SK-N-MC (cell line): Measurements from ENCODE around the gene TBC1D22A.

ENCODE experiments used
- DNase-seq: peaks from one replicate; pipeline ENCODE4 v3.0.0-alpha.2; 2011; ENCODE audit warnings: low read depth, low spot score
- H3K27ac ChIP-seq: fragments of 200-600 bp; sonication (generic); 2 replicates; pipeline ENCODE4 v1.5.1; 2016; ENCODE audit warnings: mixed run types
- H3K36me3 ChIP-seq: fragments of 200-600 bp; sonication (generic); 2 replicates; pipeline ENCODE4 v1.6.1; 2017; ENCODE audit warnings: antibody characterized with exemption, low read length, mixed read lengths; ENCODE audit not compliant: insufficient read depth
- H3K4me3 ChIP-seq: fragments of 200-600 bp; sonication (generic); 2 replicates; pipeline ENCODE4 v1.5.1; 2016
- H3K9ac ChIP-seq: fragments of 200-600 bp; sonication (generic); 2 replicates; pipeline ENCODE4 v1.8.0; 2017; ENCODE audit warnings: mixed run types, mixed read lengths; ENCODE audit not compliant: insufficient read length
- H3K9me3 ChIP-seq: fragments of 200-600 bp; sonication (generic); 2 replicates; pipeline ENCODE4 v1.6.1; 2017; ENCODE audit warnings: low read depth, mild to moderate bottlenecking, antibody characterized with exemption, low read length, moderate library complexity, mixed read lengths
- EZH2 ChIP-seq: fragments of 200-600 bp; sonication (generic); IDR thresholded peaks from one replicate; pipeline ENCODE4 v1.6.1; 2017; ENCODE audit warnings: antibody characterized with exemption
- FOXP2 ChIP-seq: optimal IDR thresholded peaks from 2 replicates; pipeline ENCODE3; 2011; ENCODE audit warnings: mild to moderate bottlenecking, moderate library complexity; ENCODE audit not compliant: insufficient read depth; ENCODE audit errors: extremely low read length, control extremely low read depth
- POLR2AphosphoS5 ChIP-seq: IDR thresholded peaks from 2 replicates; pipeline ENCODE4 v1.6.1; 2012; ENCODE audit warnings: mild to moderate bottlenecking, low read depth, low read length, borderline replicate concordance

Gene TBC1D22A

DNA sequence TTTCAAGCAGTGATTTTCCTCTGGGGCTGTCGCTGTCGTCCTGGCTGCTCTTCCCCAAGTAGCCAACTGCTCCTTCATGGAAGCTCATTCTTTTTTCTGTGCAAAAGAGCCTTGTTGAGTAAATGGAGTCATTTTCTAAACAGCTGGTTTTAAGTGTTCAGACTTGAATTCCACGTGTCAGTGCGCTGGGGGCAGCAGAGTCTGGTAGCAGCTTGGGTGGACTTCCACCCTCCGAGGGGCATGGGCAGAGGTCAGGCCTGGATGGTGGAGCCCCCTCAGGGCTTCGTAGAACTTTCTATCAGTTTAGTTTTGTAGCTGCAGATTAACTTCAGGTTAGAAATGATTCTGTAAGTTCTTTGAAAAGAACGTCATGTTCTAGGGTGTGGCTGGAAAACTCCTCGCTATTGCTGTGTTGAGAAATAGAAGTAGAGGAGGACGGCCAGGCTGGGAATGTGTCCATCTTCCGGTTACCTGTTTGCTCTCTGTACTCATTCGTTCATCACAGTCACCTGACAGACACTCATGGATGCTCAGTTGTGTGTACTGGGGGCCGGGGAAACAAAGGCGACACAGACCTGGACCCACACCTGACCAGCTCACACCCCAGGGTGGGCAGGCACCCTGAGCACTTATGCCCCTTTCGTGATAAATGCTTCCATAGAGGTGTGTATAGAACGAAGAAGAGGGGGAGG lies 270.7 kb downstream of the TBC1D22A start:
- H3K9ac ChIP-seq = no peak overlapping the region
- H3K4me3 ChIP-seq = no peak overlapping the region
- H3K27ac ChIP-seq = no peak overlapping the region
- TF ChIP-seq EZH2 = no peak
- no peak for TF ChIP-seq FOXP2
- TF ChIP-seq POLR2AphosphoS5 = no peak
- H3K9me3 ChIP-seq = no peaks in the 10 kb centered on the region
- no peaks in the 10 kb centered on the region for H3K36me3 ChIP-seq
- DNase-seq = no peak

DNA sequence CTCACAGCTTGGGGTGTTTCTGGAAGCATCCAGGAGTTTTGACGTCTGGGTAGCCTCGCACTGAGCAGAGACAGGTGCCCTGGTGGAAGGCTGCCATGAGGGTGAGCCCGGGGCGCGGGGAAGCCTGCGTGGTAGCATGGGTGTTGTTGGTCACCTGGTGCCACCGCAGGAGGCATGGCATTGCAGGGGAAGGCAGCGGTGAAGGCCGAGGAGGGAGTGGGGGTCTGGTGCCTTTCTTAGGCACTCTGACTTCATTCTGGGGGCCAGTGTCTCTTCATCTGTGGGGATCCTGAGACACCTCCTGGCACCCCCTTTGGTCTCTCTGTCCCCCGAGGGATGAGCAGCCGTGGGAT lies 271.2 kb downstream of the TBC1D22A start:
- TF ChIP-seq FOXP2 (no peak), EZH2 (no peak), POLR2AphosphoS5 (no peak)
- Histone ChIP-seq H3K9ac (no peak overlapping the region), H3K4me3 (no peak overlapping the region), H3K27ac (no peak overlapping the region), H3K36me3 (no peaks in the 10 kb centered on the region), H3K9me3 (no peaks in the 10 kb centered on the region)
- no peak for DNase-seq

DNA sequence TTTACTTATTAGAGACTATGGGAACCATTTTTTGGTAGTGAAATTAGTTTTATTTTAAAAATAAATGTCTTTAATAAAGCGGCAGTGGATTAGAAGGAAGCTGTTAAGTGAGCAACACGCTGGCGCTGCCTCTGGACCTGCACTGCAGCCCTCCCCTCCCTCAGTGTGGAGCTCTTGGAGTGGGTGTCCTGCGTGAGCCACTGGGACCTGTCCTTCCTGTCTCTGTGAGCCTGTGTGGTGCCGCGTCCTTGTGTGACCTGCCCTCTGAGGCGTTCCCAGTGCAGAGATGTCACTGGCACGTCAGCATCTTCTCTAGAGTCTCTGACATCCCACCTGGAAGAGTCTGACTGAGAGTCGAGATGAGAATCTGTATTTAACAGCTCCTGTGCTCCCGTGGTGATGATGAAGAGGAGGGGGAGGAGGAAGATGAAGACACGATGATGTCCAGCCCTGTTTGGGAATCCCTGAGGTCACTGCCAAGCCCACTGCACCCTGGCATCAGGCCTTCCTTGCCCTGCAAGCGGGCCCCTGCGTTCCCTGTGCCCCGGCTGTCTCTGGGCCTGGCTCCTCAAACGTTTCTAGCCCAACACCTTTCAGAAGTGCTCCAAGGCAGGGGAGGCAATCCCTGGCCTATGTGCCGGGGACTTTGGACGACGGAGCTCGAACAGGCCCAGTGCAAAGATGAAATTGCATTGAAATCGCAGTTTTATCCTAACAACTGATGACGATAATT lies 271.8 kb downstream of the TBC1D22A start:
- no peaks in the 10 kb centered on the region for H3K36me3 ChIP-seq
- H3K27ac ChIP-seq = no peak overlapping the region
- H3K9me3 ChIP-seq = no peaks in the 10 kb centered on the region
- no peak for DNase-seq
- no peak for TF ChIP-seq POLR2AphosphoS5
- TF ChIP-seq FOXP2 = no peak
- TF ChIP-seq EZH2 = no peak
- no peak overlapping the region for H3K4me3 ChIP-seq
- H3K9ac ChIP-seq = no peak overlapping the region

DNA sequence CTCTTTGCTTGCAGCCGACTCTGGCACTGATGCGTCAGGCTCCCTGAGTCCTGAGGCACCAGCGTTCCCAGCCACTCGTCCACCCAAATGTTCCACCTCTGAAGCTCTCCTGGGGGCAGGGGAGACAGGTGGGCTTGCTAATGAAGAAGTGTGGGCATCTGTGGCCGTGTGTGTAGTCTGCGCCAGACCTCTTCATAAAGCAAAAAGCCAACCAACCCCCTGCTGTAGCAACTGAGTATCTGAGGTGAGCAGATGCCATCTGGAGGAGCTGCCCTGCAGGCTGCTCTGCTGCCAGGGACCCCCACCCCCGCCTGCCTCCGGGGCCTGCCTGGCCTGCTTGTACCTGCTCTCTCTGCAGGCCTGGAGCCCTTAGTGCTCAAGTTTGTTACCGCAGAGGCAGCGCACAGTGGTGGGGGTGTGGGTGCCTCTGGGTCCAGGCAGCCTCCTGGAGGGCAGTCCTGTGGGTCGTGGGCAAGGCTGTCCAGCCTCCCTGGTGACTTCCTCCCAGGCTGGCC lies 272.5 kb downstream of the TBC1D22A start:
- no peak overlapping the region for H3K9ac ChIP-seq

DNA sequence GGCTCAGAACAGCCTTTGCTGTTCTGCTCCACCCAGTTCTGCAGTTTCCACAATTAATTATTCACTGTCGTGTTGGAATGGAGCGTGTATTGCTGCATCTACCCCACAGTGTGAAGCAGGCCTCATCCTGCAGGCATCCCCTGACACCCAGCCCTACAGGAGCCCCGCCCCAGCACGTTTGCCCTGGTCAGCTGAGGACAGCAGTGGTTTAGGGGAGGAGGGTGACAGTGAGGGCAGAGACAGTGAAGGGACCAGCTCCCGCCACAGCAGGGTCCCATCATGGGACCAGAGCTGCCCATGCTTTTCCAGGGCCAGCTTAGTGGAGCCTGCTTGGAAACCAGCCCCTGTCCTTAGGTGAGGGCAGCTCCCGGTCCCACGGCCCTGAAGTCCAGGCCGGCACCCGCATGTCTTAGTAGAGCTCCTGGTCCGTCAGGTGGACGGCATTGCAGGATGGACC lies 273.0 kb downstream of the TBC1D22A start:
- no peak for DNase-seq
- Histone ChIP-seq H3K36me3 (no peaks in the 10 kb centered on the region), H3K9me3 (no peaks in the 10 kb centered on the region), H3K27ac (no peak overlapping the region), H3K4me3 (no peak overlapping the region), H3K9ac (no peak overlapping the region)
- TF ChIP-seq EZH2 = no peak
- TF ChIP-seq FOXP2 = no peak
- TF ChIP-seq POLR2AphosphoS5 = no peak

More for the DNA sequence above, 272.5 kb downstream of the TBC1D22A start:
- TF ChIP-seq EZH2 (no peak), FOXP2 (no peak), POLR2AphosphoS5 (no peak)
- Histone ChIP-seq H3K9me3 (no peaks in the 10 kb centered on the region), H3K4me3 (no peak overlapping the region), H3K27ac (no peak overlapping the region), H3K36me3 (no peaks in the 10 kb centered on the region)
- DNase-seq = no peak

DNA sequence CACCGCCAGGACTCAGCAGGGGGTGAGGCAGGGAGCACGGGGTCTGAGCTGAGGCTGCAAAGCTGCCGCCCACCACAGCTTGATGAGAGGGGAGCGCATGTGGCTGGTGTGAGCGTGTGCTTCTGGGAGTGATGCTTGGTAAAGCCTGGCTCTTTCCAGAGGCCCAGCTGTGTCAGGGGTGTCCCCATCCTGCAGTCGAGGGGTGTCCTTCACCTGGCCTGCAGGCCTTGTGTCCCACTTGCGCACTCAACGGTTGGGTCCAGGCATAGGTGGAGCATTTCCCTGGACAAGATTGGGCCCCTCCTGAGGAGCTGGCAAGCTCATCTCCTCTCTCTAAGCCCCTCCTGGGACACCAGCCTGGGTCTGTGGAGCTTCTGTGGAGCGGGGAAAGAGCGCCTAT lies 273.9 kb downstream of the TBC1D22A start:
- Histone ChIP-seq H3K9me3 (no peaks in the 10 kb centered on the region), H3K9ac (no peak overlapping the region), H3K27ac (no peak overlapping the region), H3K36me3 (no peaks in the 10 kb centered on the region), H3K4me3 (no peak overlapping the region)
- no peak for DNase-seq
- TF ChIP-seq EZH2 (no peak), POLR2AphosphoS5 (no peak), FOXP2 (no peak)

DNA sequence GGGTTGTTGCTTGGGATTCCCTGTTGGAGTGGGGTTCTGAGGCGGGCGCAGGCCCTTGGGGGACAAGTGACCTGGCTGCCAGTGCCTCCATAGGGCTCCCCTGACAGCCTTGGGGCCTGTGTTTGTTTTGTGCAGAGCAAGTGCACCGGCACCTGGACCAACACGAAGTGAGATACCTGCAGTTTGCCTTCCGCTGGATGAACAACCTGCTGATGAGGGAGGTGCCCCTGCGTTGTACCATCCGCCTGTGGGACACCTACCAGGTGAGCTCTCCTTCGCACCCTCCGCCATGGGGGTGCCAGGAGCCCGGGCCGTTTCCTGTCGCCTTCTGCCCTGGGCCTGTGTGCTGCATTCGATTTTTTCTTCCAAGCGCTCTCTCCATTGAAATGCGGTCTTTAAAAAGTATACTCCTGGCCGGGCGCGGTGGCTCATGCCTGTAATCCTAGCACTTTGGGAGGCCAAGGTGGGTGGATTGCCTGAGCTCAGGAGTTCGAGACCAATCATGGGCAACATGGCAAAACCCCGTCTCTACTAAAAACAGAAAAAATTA lies 274.6 kb downstream of the TBC1D22A start:
- TF ChIP-seq POLR2AphosphoS5 = no peak
- TF ChIP-seq FOXP2 = no peak
- no peak for TF ChIP-seq EZH2
- Histone ChIP-seq H3K9ac (no peak overlapping the region), H3K9me3 (no peaks in the 10 kb centered on the region), H3K4me3 (no peak overlapping the region), H3K27ac (no peak overlapping the region), H3K36me3 (no peaks in the 10 kb centered on the region)
- DNase-seq = no peak

DNA sequence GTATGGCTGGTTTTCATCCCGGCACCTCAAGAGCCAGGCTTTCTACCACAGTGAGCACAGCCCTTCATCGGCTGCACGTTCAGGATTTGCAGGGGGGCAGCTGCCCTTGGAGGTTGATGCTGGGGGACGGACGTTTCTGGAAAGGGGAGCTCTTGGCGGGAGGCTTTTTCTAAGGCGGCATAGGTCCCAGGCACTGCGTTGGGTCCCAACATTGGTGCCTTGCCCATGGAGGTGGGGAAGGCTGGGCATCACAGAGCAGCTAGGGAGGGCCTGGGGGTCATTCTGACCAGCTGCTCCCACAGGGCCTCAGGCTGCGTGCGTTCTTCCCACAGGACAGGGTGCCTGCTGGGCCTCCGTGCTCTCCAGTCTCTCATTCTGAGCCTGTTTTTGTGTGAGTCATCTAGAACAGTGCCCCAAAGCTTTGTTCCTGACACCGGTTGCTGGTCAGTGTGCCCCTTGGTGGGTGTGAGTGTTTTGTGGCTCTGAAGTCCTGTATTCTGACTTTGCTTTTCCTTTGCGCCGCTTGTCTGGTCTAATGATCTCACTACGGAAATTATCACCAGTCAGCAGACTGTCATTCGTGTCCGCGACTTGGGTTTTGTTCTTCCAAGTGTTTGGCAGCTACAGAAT lies 275.9 kb downstream of the TBC1D22A start:
- TF ChIP-seq FOXP2 = no peak
- no peak for TF ChIP-seq POLR2AphosphoS5
- TF ChIP-seq EZH2 = no peak
- H3K36me3 ChIP-seq = no peaks in the 10 kb centered on the region

More for the DNA sequence above, 275.9 kb downstream of the TBC1D22A start:
- H3K9me3 ChIP-seq = no peaks in the 10 kb centered on the region
- H3K4me3 ChIP-seq = no peak overlapping the region
- H3K27ac ChIP-seq = no peak overlapping the region
- no peak for DNase-seq
- no peak overlapping the region for H3K9ac ChIP-seq
